Stomach (tissue), 4 donors: ENCODE data around the gene MINDY3.

ENCODE experiments used
- EP300 ChIP-seq: sonication (generic); formaldehyde crosslinking; IDR thresholded peaks from one replicate; pipeline ENCODE4 v1.6.1; 2017; ENCODE audit warnings: antibody characterized with exemption
- POLR2A ChIP-seq, 4 donors: fragments of 450-650 bp; IDR thresholded peaks; one replicate each; pipeline ENCODE4 v1.6.1; 2016; ENCODE audit warnings: antibody characterized with exemption in 4 of 4, control low read depth in 2 of 4, mild to moderate bottlenecking in 1 of 4, moderate library complexity in 1 of 4
- TF ChIP-seq, protein P1 (sequence below), 7 experiments: fragments of 450-650 bp in 4 of 7; fragments of 200-600 bp in 3 of 7; sonication (generic) in 3 of 7; IDR thresholded peaks; one replicate each; pipeline ENCODE4 v1.5.1; 2016 to 2019; ENCODE audit warnings: antibody characterized with exemption in 7 of 7, control low read depth in 2 of 7, mild to moderate bottlenecking in 1 of 7

- TF ChIP-seq POLR2A (IDR thresholded peaks at IDR 0.05) (no peak), EP300 (no peak)
- TF ChIP-seq, protein P1, sequence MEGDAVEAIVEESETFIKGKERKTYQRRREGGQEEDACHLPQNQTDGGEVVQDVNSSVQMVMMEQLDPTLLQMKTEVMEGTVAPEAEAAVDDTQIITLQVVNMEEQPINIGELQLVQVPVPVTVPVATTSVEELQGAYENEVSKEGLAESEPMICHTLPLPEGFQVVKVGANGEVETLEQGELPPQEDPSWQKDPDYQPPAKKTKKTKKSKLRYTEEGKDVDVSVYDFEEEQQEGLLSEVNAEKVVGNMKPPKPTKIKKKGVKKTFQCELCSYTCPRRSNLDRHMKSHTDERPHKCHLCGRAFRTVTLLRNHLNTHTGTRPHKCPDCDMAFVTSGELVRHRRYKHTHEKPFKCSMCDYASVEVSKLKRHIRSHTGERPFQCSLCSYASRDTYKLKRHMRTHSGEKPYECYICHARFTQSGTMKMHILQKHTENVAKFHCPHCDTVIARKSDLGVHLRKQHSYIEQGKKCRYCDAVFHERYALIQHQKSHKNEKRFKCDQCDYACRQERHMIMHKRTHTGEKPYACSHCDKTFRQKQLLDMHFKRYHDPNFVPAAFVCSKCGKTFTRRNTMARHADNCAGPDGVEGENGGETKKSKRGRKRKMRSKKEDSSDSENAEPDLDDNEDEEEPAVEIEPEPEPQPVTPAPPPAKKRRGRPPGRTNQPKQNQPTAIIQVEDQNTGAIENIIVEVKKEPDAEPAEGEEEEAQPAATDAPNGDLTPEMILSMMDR (IDR thresholded peaks at IDR 0.05) = no peak
Observed at GRCh38 chr10:15864419-15864818, 4.1 kb upstream of the MINDY3 start.
